HG03108 (cell line): ENCODE measurements around the gene SCO2.

Source experiments
- ATAC-seq: cut with Tn5 transposase; IDR thresholded peaks from one replicate; pipeline ENCODE4 v1.9.1; 2021; ENCODE audit warnings: moderate library complexity; ENCODE audit not compliant: unreplicated experiment

The SCO2 gene

DNA sequence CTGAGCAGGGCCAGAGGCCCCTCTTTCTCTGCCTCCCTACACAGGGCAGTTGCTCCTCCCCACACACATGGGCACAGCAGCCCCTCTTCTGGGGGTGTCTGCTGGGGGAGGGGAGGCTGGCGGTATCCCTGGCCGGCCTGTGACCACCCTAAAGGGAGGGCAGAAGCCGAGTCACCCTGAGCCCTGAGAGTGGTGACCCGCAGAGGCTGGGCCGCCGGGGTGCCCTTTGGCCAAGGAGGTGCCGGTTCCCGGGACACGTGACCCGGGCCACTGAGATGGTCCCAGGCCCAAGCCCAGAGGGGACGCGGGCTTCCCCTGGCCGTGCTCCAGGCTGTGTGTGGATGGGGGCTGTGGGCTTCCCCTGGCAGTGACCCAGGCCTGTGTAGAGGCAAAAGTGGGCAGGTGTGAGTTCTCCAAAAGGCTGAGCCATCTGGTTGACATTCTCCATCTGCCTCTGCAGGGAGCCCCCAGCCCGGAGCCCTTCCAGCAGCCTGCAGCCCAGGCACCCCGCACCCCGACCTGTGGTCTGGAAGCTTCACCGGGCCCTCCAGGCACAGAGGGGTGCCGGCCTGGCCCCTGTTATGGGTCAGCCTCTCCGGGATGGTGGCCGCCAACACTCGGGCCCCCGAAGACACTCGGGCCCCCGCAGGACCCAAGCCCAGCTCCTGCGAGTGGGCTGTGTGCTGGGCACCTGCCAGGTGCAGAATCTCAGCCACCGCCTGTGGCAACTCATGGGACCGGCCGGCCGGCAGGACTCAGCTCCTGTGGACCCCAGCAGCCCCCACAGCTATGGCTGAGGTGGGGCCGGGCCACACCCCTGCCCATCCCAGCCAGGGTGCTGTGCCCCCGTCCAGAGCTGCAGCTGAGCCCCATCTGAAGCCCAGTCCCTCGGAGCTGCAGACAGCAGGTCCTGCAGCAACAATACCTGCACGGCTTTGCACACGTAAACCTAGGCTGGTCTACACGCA lies 43.0 kb downstream of the SCO2 start:
- no peak for ATAC-seq

- no peak for ATAC-seq
Measured at GRCh38 chr22:50481440-50482106, 43.8 kb downstream of the SCO2 start, which contains the start of gene ADM2. ADM2 (plus strand) TSS chr22:50481543; CDS start chr22:50481848, 305 bp downstream.

DNA sequence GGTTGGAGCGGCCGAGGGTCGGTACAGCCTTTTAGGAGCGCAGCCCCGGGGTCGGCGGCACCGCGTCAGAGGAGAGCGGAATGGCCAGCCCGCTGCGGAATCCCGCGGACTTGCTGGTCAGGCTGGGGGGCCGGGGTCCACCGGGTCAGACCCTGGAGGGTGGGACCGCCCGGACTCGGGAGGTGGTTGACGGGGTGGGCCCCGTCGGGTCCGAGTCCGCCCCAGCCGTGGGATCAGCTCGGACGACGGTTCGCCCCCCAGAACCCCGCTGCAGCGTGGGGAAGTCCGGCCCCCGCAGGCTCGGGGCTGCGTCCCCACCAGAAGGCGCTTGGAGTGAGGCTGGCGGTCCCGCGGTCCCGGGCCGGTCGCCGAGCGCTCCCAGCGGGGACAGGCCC lies 44.4 kb downstream of the SCO2 start:
- no peak for ATAC-seq

- ATAC-seq = no peak
Measured at GRCh38 chr22:50479721-50480120, 45.7 kb downstream of the SCO2 start.

DNA sequence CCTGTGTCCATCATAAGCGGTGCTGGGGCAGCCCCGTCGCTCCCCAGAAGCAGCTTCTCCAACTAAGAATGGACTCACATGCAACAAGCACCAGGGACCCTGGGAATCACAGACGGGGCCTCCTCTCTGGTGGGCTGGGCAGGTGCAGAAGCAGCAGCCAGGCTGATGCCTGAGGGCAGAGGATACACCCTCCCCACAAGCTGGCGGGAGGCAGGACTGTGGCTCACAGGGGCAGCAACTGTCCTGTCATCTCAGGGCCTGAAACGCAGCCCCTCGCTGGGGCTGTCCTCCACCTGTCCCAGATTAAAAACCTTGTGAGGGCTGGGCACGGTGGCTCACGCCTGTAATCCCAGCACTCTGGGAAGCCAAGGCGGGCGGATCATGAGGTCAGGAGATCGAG lies 47.5 kb downstream of the SCO2 start:
- no peak for ATAC-seq

GRCh38 chr22:50476868-50477267 lies 48.5 kb downstream of the SCO2 start:
- ATAC-seq = no peak

- no peak for ATAC-seq
Measured at GRCh38 chr22:50475652-50476002, 49.8 kb downstream of the SCO2 start.

DNA sequence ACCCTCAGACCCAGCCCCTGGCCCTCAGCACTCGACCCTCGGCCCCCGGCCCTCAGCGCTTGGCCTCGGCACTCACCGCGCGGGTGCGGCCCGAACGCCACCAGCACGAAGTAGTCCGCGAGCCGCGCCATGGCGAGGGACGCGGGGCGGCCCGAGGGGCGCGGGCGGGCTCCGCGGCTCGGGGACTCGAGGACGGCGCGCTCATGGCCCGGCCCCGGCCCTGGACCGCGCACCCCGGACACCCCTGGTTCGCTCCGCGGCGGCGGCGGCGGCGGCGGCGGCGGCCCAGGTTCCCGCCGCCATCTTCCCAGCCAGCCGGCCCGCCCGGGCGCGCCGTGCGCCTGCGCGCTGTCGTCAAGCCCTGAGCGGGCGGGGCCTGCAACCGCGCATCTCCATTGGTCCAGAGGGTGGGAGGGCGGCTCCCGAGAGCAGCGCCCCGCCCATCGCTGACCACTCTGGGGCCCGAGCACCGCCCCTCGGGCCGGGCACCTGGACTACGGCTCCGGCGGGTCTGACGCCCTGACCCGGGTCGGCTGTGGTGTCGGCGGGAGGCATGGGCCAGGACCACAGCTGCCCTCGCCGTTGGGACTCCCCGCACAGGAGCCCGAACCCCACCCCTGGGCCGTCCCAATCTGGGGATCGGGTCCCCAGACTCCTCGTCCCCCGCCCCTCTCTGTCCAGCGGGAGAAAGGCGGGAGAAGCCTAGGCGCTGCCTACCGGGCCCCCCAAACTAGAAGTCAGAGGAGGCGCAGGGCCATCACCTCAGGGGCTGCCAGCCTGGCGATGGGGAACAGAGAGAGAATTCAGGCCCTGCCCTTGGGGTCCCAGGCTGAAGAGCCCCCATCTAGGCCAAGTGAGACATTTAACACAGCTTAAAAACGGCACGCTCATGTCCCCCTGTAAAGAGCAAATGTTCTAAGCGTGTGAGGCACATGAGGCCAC lies 50.4 kb downstream of the SCO2 start, which contains the start of gene SBF1:
TSS of gene SBF1 (minus strand) at position 326 of the 942 bp plus-strand sequence. CDS start at position 131, 195 bp downstream.
- ATAC-seq = peak; percentile 78

DNA sequence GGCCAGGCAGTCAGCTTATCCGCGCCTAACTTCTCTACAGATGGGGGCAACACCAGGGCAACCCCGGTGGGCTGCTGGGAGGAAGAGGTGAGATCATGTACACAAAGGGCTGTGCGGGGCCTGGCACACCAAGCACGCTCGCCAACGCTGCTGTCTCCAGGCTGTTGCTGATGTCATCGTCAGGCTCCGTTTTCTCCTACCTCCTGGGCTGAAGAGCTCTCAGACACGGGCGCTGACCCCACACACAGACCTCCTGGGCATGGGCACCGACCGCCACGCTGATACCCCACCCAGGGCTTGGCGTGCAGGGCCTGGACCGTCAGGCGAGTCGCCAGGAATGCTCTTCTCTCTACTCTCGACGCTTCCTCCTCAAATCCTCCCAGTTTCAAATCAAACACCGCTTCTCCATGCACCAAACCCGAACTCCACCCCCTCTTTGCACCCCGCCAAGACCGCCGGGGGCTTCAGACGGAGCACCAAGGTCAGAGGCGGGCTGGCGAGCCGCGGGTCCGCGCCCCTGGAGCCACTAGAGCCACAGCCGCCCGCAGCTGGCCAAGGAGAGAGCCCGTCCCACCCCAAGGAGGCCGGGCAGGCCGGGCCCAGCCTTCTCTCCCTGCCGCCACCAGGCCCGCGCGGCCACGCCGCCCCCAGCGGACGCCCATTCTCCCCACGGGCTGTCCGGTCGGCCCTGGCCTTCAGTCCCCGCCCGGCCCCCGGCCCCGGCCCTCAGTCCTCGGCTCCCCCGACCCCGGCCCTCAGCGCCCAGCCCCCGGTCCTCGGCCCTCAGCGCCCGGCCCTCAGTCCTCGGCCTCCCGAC lies 51.3 kb downstream of the SCO2 start:
- no peak for ATAC-seq
